Measurements from ENCODE around the gene VWC2L.

GRCh38 chr2:214361116-214361515, 49.7 kb upstream of the VWC2L start:
- TF ChIP-seq POLR2A (IDR thresholded peaks at IDR 0.05) (no peak), CTCF (IDR thresholded peaks at IDR 0.05) (no peak)

Data from esophagus squamous epithelium (tissue), 4 donors.